HG03457 (cell line): ENCODE data around the gene TRDN.
"Not testable (repeated sequence)": the region's sequence is repeated elsewhere in the genome, so short reads cannot be mapped to it uniquely, and the experiment has no call there.

ENCODE experiments used
- ATAC-seq: cut with Tn5 transposase; IDR thresholded peaks from one replicate; pipeline ENCODE4 v1.9.1; 2021; ENCODE audit warnings: moderate number of reproducible peaks; ENCODE audit not compliant: unreplicated experiment

The TRDN gene

GRCh38 chr6:123632641-123633040 is 4.1 kb downstream of the TRDN start:
- ATAC-seq: no peak

GRCh38 chr6:123629258-123629941 is 7.3 kb downstream of the TRDN start:
- ATAC-seq: no peak

DNA sequence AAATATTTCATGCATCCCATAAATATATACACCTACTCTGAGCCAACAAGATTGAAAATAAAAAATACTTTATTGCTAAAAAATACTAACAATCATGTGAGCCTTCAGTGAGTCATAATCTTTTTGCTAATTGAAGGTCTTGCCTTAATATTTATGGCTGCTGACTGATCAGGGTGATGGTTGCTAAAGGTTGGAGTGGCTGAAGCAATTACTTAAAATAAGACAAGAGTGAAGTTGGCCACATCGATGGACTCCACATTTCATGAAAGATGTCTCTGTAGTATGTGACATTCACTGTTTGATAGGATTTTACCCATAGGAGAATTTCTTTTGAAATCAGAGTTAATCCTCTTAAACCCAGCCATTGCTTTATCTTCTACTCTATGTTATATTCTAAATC is 11.1 kb downstream of the TRDN start:
- no peak for ATAC-seq

- no peak for ATAC-seq
Observed at GRCh38 chr6:123622780-123623179, 14.0 kb downstream of the TRDN start.

GRCh38 chr6:123619156-123619555 is 17.6 kb downstream of the TRDN start:
- no peak for ATAC-seq

- no peak for ATAC-seq
Observed at GRCh38 chr6:123616942-123617341, 19.8 kb downstream of the TRDN start.

- ATAC-seq: no peak
Observed at GRCh38 chr6:123616016-123616415, 20.7 kb downstream of the TRDN start.

- ATAC-seq: no peak
Observed at GRCh38 chr6:123610779-123611178, 26.0 kb downstream of the TRDN start.

- no peak for ATAC-seq
Observed at GRCh38 chr6:123604067-123604466, 32.7 kb downstream of the TRDN start.

DNA sequence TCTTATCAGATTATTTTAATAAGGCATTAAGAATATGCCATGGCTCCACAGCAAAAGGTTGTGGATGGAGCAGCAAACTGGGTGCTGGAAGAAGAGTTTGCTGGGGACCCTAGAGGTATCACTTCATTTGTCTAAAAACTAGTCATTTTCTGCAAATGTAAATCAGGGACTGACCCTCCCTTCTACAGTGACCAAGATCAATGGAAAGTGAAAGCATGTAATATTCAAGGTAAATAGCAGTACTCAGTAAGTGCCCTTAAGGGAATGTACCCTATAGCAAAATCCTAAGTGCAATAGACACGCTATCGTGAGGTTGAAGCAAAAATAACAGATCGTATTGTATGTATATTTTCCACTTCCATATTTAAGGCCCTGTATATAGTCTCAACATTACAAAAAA is 38.7 kb downstream of the TRDN start:
- no peak for ATAC-seq

DNA sequence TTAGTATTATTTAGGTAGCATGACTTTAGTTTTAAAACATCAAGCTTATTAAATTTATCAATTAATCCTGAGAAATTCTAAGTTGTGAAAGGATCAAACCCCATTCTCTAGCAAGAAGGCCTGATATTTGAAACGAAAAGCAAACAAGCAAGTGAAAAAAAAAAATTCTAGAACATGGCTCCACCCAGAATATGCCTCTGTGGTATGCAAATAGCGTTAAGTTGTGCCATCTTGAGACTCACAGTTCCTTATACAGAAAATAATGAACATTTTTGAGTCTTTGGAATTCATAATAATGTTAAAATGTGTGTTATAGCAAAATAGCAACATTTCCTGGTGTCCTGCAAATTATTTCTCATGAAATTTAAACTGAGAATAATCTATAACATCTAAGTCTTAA is 42.0 kb downstream of the TRDN start:
- ATAC-seq: no peak

DNA sequence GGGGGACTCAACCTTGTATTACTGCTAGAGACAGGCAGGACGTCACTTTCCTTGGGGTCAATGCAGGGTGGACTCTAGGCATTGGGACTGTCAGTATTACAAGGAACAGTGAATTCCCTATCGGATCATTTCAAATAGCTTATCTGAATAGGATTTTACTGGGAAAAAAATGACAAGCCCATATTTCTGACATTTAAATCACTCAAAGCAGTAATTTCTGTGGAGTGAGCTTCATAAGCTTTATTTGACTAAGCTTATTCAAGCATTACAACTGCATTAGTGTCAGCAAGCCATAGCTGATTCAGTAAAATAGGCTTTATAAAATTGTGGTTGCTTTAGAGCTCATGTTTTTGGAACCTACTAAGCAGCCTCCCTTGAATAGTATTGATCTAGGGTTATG is 44.3 kb downstream of the TRDN start:
- no peak for ATAC-seq

DNA sequence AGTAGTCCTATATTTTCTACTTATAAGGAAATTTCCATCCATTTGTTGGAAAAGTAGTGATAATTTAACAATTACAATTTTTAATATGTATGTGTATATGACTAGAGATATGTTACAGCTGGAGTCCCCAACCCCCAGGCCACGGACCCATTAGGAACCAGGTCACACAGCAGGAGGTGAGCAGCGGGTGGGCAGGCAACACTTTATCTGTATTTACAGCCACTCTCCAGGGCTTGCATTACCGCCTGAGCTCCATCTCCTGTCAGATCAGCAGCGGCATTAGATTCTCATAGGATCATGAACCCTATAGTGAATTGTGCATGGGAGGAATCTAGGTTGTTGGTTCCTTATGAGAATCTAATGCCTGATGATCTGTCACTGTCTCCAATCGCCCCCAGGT is 46.8 kb downstream of the TRDN start:
- ATAC-seq: no peak

DNA sequence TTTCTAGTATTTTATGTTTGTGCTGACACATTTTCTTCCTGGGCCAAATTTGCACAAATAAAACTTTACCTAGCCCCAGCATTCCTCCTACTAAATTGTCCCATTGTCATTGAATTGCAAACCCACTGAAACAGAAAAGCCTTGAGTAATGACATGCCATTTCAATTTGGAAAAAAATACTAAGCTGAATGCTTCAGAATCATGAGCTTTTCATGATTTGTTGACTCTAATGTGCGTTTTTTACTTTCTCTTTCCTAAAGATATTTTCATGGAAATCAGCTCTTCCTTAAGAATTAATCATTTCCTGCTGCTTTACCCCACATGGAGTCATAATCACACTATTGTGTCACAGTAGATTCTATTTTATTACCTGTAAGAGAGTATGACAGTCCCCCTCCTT is 47.4 kb downstream of the TRDN start:
- ATAC-seq: no peak

DNA sequence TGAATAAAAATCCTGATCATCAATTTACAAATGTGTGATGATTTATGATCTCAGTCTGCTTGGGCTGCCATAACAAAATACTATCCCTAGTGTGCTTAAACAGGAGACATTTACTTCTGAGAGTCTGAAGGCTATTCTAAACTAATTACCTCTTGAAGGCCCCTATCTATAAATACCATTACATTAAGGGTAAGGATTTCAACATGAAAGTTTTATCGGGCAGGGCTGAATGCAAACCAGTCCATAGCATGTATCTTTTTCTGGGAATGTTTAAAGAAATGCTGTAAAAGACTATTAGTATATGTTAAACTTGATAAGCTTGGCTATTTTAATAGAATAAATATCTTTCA is 48.2 kb downstream of the TRDN start:
- no peak for ATAC-seq

- no peak for ATAC-seq
Observed at GRCh38 chr6:123587838-123588545, 48.8 kb downstream of the TRDN start.

- not testable (repeated sequence) for ATAC-seq
Observed at GRCh38 chr6:123587407-123587806, 49.3 kb downstream of the TRDN start.

- ATAC-seq: no peak
Observed at GRCh38 chr6:123580331-123580730, 56.4 kb downstream of the TRDN start.

DNA sequence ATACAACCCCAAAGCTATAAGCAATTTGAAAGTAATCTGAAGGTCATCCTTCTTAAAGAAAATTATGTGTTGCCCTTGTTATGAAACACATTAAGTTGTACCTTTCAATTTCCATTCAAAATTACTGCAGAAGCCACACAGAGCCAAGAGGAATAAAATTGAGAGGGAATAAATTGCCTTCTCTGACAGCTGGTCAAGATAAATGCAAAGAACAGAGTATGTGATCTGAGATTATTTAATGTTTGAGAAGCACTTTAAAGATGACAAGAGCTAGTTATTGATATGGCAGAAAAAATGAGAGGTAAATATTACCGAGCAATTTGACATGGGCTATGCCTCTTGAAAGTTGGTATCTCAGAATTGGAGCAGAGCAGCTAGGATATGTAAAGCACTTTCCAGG is 61.6 kb downstream of the TRDN start:
- no peak for ATAC-seq

- no peak for ATAC-seq
Observed at GRCh38 chr6:123570813-123571684, 65.7 kb downstream of the TRDN start.

DNA sequence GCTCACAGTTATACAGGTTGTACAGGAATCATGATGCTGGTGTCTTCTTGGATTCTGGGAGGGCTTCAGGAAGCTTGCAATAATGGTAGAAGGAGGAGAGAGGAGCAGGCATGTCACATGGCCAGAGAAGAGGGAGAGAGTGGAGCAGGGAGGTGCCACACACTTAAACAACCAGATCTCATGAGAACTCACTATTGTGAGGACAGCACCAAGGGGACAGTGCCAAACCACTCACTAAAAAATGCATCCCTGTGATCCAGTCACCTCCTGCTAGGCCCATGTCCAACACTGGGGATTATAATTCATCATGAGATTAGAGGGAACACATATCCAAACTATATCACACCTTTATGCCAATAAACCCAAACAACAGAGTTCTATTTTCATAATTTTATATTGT is 67.2 kb downstream of the TRDN start:
- ATAC-seq: no peak

DNA sequence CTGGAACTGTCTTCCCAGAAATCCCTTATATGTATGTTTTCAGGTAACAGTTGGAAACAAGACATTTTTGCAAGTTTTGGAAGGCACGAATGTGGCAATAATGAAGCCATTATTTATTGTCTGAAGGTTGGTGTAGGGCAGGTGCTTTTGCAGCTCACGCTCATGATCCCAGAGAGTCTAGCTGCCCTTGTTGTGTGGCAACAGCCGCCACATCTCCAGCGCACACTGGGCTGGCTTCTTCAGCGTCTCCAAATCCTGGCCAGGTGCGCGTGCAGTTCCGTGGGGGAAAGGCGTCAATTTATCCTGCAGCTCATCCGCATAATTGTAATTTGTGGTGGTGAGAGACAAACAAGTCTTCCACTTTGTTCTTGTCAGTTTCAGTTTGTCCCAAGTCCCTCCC is 71.2 kb downstream of the TRDN start:
- ATAC-seq: no peak
